ENCODE data around the gene OGDHL.
"Not testable (repeated sequence)": the region's sequence is repeated elsewhere in the genome, so short reads cannot be mapped to it uniquely, and the experiment has no call there.

OGDHL gene

DNA sequence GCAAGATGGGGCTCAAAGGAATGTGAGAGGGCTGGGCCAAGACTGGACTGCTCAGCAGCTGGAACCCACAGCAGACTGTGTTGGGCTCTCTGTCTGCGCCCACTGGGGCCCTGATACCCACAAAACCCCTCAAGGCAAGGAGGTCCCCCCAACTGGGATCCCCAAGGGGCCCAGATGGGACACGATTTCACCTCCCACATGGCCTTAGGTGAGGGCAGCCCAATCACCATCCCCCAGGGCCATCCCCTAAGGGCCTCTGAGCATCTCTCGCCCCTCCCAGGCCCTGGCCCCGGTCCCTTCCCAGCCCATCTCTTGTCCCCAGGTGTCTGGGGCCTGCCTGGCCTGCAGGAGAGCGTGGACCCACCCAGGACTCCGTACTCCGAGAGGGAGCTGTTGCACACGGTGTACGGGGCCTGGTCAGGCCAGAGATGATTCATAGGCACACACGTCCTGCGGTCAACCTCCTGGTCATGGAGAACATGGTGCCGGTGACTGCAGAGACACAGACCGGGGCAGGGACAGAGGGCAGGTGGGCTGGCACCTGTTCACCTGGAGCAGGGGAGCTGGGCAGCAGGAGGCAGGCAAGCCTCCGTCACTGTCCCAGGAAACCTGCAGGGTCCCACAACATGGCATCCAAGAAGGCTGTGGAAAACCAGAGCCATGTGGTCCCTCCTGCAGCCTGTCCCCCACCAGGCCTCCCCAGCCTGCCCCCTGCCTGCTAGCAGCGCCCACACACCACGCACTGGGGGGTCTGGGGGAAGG is 21.6 kb downstream of the OGDHL start:
- DNase-seq (ENCODE audit: low read depth in 1 of 2, low spot score in 1 of 2): no peak

GRCh38 chr10:49739426-49739825 is 22.7 kb downstream of the OGDHL start:
- no peak for DNase-seq (ENCODE audit: low read depth in 1 of 2, low spot score in 1 of 2)

- no peak for DNase-seq (ENCODE audit: low read depth in 1 of 2, low spot score in 1 of 2)
Measured at GRCh38 chr10:49738616-49739360, 23.3 kb downstream of the OGDHL start.

- DNase-seq (ENCODE audit: low read depth in 1 of 2, low spot score in 1 of 2): no peak
Measured at GRCh38 chr10:49737474-49738201, 24.5 kb downstream of the OGDHL start.

DNA sequence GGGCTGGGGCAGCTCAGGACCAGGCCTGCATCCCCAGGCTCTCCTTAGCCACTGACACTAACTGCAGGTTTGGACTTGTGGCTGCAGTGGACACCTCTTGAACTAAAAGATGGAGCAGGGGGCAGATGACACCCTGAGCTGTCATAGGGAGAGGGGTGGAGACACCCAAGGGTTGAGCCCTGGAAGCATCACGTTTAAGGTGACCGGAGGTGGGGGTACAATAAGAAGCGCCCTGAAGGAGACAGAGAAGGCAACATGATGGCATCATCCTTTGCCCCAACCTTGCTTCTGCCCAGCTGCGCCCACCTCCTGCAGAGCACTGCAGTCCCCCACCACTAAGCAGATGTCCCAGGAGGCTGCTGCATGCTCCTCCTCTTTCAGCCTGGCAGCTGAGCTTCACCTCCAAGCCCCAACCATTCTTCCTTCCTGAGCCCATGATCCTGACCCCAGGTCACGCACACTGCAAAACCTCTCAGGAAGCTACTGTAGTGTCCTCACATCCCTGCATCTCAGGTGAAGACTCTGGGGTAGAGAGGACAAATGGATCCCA is 25.5 kb downstream of the OGDHL start:
- no peak for DNase-seq (ENCODE audit: low read depth in 1 of 2, low spot score in 1 of 2)

DNA sequence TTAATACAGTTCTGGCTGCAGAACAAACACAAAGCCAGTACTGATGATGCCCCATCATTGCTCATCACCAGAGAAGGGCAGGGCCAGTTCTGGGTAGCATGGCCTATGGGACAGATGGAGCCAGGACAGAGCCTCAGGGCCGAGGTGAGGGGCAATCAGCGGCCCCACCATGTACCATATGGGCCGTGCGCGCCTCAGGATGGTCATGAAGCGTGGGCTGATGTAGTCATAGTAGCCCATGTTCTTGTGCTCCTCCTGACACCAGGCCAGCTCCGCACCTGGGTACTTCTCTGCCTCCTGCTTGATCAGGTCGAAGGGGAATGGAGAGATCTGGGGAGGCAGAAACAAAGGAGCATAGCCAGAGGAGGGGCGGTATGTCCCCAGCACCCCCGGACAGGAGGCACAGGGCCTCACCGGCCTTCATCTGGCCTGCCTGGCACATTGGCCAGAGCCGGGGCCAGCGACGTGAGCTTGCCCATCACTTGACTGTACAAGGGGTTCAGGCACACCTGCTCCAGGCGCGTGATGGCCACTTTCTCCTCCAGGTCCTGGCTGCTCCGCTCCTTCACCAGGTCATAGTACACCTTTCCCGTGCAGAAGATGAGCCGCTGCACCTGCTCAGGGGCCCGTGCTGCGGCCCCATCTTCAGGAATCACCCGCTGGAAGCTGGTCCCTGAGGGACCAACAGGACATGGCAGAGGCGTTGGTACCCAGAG is 26.1 kb downstream of the OGDHL start:
- no peak for DNase-seq (ENCODE audit: low read depth in 1 of 2, low spot score in 1 of 2)

GRCh38 chr10:49735161-49735560 is 27.0 kb downstream of the OGDHL start:
- DNase-seq (ENCODE audit: low read depth in 1 of 2, low spot score in 1 of 2): no peak

DNA sequence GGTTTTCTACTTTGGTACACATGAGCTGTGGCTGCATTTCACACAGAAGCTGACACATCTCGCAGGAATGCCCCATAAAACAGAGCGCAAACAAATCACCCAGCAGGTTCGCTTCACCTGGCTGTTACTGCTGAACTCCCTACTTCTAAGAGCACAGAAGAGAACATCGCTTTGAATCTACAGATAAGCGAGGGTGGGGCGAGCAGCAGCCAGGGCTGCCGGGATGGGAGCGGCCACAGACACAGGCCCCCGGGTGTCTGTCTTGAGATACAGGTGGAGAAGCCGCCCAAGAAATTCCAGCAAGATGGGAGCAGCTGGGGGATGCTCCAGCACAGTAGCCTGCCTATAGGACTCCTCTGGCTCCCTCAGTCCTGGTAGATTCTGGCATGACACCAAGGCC is 27.4 kb downstream of the OGDHL start:
- DNase-seq (ENCODE audit: low read depth in 1 of 2, low spot score in 1 of 2): no peak

GRCh38 chr10:49733866-49734265 is 28.3 kb downstream of the OGDHL start:
- DNase-seq (ENCODE audit: low read depth in 1 of 2, low spot score in 1 of 2): no peak

DNA sequence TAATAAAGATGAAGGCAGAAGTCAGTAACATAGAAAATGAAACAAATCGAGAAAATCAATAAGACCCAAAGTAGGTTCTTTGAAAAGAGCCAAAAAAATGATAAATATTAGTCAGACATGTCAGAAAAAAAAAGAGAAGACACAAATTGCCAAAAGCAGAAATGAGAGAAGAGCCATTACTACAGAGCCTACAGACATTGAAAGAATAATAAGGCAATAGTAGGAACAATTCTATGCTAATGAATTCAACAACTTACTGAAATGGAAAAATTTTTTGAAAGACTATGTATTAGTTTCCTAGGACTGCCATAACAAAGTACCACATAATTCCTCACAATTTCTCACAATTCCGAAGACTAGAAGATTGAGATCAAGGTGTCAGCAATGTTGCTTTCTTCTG is 35.5 kb downstream of the OGDHL start:
- no peak for DNase-seq (ENCODE audit: low read depth in 1 of 2, low spot score in 1 of 2)

DNA sequence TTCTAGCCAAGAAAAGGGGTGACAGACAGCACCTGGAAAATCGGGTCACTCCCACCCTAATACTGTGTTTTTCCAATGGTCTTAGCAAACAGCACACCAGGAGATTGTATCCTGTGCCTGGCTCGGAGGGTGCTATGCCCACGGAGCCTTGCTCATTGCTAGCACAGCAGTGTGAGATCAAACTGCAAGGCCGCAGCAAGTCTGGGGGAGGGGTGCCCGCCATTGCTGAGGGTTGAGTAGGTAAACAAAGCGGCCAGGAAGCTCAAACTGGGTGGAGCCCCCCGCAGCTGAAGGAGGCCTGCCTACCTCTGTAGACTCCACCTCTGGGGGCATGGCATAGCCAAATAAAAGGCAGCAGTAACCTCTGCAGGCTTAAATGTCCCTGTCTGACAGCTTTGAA is 47.0 kb downstream of the OGDHL start:
- DNase-seq (ENCODE audit: low read depth in 1 of 2, low spot score in 1 of 2): not testable (repeated sequence)

GRCh38 chr10:49713266-49713665 is 48.9 kb downstream of the OGDHL start:
- DNase-seq (ENCODE audit: low read depth in 1 of 2, low spot score in 1 of 2): no peak

GRCh38 chr10:49711481-49711880 is 50.6 kb downstream of the OGDHL start:
- no peak for DNase-seq (ENCODE audit: low read depth in 1 of 2, low spot score in 1 of 2)

GRCh38 chr10:49710966-49711365 is 51.2 kb downstream of the OGDHL start:
- no peak for DNase-seq (ENCODE audit: low read depth in 1 of 2, low spot score in 1 of 2)

DNA sequence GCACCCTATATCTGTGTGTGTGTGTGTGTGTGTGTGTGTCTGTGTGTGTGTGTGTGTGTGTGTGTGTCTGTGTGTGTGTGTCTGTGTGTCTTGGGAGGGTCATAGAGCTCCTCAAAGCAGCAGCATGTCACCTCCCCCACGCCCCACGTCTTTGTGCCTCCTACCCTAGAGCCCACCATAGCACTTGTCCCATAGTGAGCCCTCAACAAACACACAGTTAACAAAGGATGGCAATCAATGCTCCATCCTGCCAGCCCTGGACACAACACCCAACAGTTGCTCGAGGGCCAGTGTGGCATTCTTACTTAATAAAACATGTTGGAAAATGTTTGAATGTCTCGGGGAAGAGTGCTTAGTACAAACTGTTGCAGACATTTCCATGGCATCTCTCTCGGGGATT is 52.2 kb downstream of the OGDHL start:
- no peak for DNase-seq (ENCODE audit: low read depth in 1 of 2, low spot score in 1 of 2)

DNA sequence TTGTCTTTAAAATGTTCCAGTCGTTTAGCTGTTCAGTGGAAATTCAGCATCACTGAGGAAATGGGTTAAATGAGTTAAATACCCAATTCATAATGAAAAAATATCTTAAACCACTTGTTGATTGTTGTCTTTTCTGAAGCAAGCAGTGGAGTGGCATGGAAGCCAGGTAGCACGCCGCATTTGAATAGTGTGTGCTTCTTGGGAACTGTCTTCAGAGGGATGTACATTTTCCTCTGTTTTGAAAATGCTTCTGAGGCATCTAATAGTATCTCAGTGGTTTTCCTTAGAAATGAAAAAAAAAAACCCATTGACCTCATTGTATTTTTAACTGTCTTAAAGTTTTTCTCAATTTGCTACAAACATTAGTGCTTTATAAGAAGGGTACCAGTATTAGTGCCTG is 54.5 kb downstream of the OGDHL start:
- DNase-seq (ENCODE audit: low read depth in 1 of 2, low spot score in 1 of 2): no peak

DNA sequence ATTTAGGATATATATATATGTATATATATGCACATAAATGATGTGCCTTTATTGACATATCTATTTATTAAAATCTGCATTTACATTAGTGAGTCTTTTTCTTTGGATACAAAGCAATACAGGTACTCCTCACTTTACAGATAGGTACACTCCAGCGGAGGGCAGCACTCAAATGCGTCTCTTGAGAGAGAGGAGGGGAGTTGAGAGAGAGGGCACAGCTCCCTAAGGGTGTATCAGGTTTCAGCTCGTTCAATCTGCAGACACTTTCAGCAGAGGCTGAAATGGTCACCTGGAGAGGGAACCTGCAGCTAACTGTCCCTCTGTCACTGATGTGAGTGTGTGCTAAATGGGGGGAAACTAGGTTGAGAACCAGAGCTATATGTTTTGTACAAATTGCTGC is 61.1 kb downstream of the OGDHL start:
- DNase-seq (ENCODE audit: low read depth in 1 of 2, low spot score in 1 of 2): no peak

DNA sequence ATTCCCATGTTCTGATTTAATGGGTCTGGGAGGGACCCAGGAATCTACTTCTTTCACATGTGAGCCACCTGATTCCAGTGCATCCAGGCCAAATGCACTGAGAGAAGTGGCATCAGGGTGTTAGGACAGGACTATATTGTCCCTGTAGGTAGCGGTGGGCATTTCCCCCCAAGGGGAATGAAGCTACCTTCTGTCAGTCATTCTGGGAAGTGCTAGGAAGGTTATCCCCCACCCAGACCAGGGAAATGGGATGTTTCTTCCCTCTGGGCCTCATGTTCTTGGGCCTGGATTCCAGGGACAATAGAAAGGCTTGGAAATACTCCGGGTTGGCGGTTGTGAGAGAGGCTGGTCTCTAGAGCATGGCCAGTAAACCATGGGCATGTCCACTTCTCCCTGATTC is 61.9 kb downstream of the OGDHL start:
- no peak for DNase-seq (ENCODE audit: low read depth in 1 of 2, low spot score in 1 of 2)

DNA sequence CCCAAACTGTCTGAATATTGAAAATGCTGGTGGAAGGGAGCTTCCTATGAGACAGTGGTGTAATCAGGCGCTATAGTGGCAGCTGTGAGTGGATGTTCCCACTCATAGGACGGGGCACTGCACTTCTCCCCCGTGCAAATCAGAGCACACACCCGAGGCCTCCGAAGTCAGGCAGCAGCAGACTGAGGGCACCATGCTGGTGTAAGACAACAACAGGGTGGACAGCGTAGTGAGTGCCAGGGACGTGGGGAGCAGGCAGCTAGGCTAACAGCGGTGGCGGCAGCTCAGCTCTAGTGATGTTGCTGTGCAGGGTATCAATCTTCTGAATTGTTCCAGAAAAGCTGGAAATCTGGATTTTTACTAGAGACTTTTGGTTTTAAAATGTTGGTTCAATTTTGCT is 63.4 kb downstream of the OGDHL start:
- no peak for DNase-seq (ENCODE audit: low read depth in 1 of 2, low spot score in 1 of 2)

GRCh38 chr10:49696311-49696710 is 65.8 kb downstream of the OGDHL start:
- DNase-seq (ENCODE audit: low read depth in 1 of 2, low spot score in 1 of 2): no peak

GRCh38 chr10:49694466-49694865 is 67.7 kb downstream of the OGDHL start:
- DNase-seq (ENCODE audit: low read depth in 1 of 2, low spot score in 1 of 2): no peak

All from activated T-helper 1 cell treated with anti-CD3 and anti-CD28 coated beads, Interleukin-2, amount 50 U/mL, for 16 hours (primary cell).